Endodermal cell (in vitro differentiated cells): ENCODE data around the gene CHAF1A. TPM values are rescaled to one million over a fixed set of nuclear protein-coding genes. Genes with fewer than 3 reads are reported as not detected.

ENCODE experiments used
- DNase-seq: peaks from one replicate; pipeline ENCODE4 v3.0.0-alpha.2; 2017
- H3K27ac ChIP-seq: 2 replicates; pipeline ENCODE4 v1.5.1; 2013; ENCODE audit warnings: mild to moderate bottlenecking, low read depth, low read length, moderate library complexity
- H3K27me3 ChIP-seq: 2 replicates; pipeline ENCODE4 v1.6.1; 2013; ENCODE audit warnings: mild to moderate bottlenecking, low read length, moderate library complexity; ENCODE audit not compliant: insufficient read depth, control insufficient read depth, poor library complexity, severe bottlenecking
- H3K36me3 ChIP-seq: 2 replicates; pipeline ENCODE4 v1.7.0; 2013; ENCODE audit warnings: mild to moderate bottlenecking, low read length, moderate library complexity; ENCODE audit not compliant: control insufficient read depth, insufficient read depth
- H3K4me1 ChIP-seq: one replicate; pipeline ENCODE4 v1.7.0; 2013; ENCODE audit warnings: low read length; ENCODE audit not compliant: control insufficient read depth, insufficient read depth
- H3K4me3 ChIP-seq: 2 replicates; pipeline ENCODE4 v1.5.1; 2013; ENCODE audit warnings: mild to moderate bottlenecking, low read length, moderate library complexity
- H3K9ac ChIP-seq: 2 replicates; pipeline ENCODE4 v1.6.1; 2013; ENCODE audit warnings: mild to moderate bottlenecking, low read length, moderate library complexity; ENCODE audit not compliant: poor library complexity, severe bottlenecking; ENCODE audit errors: extremely low read depth
- H3K9me3 ChIP-seq: 2 replicates; pipeline ENCODE4 v1.6.1; 2013; ENCODE audit warnings: mild to moderate bottlenecking, low read length, moderate library complexity; ENCODE audit not compliant: control insufficient read depth
- H3K27ac Mint-ChIP-seq: 2 replicates; pipeline ENCODE4 v1.8.0; 2020; ENCODE audit warnings: mixed read lengths
- H3K27me3 Mint-ChIP-seq: 2 replicates; pipeline ENCODE4 v1.8.0; 2021; ENCODE audit warnings: mild to moderate bottlenecking, mixed read lengths; ENCODE audit not compliant: insufficient read depth
- H3K36me3 Mint-ChIP-seq: 2 replicates; pipeline ENCODE4 v1.8.0; 2020; ENCODE audit warnings: low read depth, mixed read lengths
- H3K4me1 Mint-ChIP-seq: 2 replicates; pipeline ENCODE4 v1.8.0; 2020; ENCODE audit warnings: mixed read lengths
- H3K4me3 Mint-ChIP-seq: 2 replicates; pipeline ENCODE4 v1.8.0; 2020; ENCODE audit warnings: mild to moderate bottlenecking, moderate library complexity, mixed read lengths
- H3K9me3 Mint-ChIP-seq: 2 replicates; pipeline ENCODE4 v1.8.0; 2020; ENCODE audit warnings: mild to moderate bottlenecking, mixed read lengths
- CTCF ChIP-seq: fragments of 200-600 bp; sonication (generic); conservative IDR thresholded peaks from 2 replicates; pipeline ENCODE4 v1.5.0; 2021; ENCODE audit warnings: antibody characterized with exemption, mild to moderate bottlenecking
- WGBS, 2 experiments: methylation state at CpG; one replicate each; pipeline versions ENCODE4 v1.1.5 to v1.1.7; 2013; ENCODE audit warnings: missing lambda C conversion rate in 2 of 2, mixed read lengths in 1 of 2; ENCODE audit not compliant: insufficient coverage in 1 of 2, insufficient read length in 1 of 2; 5-methylcytosine and 5-hydroxymethylcytosine counted together
- total RNA-seq, 2 donors: library from RNA; stranded (reverse); fragmentation: NEBNext Ultra II Directional in 1 of 2; extraction: Animal tissue kit (Norgen Biotek cat#: 25700) in 1 of 2; gene quantifications; 2 replicates in 1 of 2; 3 replicates in 1 of 2; pipeline ENCODE4 v1.2.1, GENCODE V29; 2021

Gene CHAF1A
- total RNA-seq, 2 donors from 2014 or later: 70.7 to 76.9 TPM

- peaks cover 7% of the 10 kb centered on the region for H3K4me1 Mint-ChIP-seq
- 2 to 4% methylated on average over 10 to 28 of the region's 53 CpGs for WGBS, 2 experiments
- H3K4me3 ChIP-seq: peak overlapping the region; percentile 97
- DNase-seq: peak; percentile 90
- peaks cover 10% of the 10 kb centered on the region for H3K36me3 ChIP-seq
- peaks cover 5% of the 10 kb centered on the region for H3K36me3 Mint-ChIP-seq
- H3K4me3 Mint-ChIP-seq: peak overlapping the region; percentile 79
- H3K27ac Mint-ChIP-seq: peak overlapping the region; percentile 97
- no peaks in the 10 kb centered on the region for H3K27me3 ChIP-seq
- peak overlapping the region; percentile 89 for H3K9ac ChIP-seq
- H3K4me1 ChIP-seq: no peaks in the 10 kb centered on the region
- H3K9me3 Mint-ChIP-seq: no peaks in the 10 kb centered on the region
- peak overlapping the region; percentile 93 for H3K27ac ChIP-seq
- H3K27me3 Mint-ChIP-seq: no peaks in the 10 kb centered on the region
- TF ChIP-seq CTCF: no peak
- H3K9me3 ChIP-seq: no peaks in the 10 kb centered on the region
These were observed 54.6 kb downstream of the CHAF1A start for GRCh38 chr19:4456843-4457653.

GRCh38 chr19:4457654-4458395 lies 55.4 kb downstream of the CHAF1A start, which contains the start of gene UBXN6:
UBXN6 (minus strand) TSS chr19:4457794; CDS start chr19:4457697, 97 bp downstream.
- no peaks in the 10 kb centered on the region for H3K9me3 ChIP-seq
- no peaks in the 10 kb centered on the region for H3K4me1 ChIP-seq
- peak within 1 kb of the TSS; percentile 97 for H3K4me3 ChIP-seq
- TF ChIP-seq CTCF: no peak
- peak within 1 kb of the TSS; percentile 79 for H3K4me3 Mint-ChIP-seq
- H3K36me3 Mint-ChIP-seq: peaks cover 5% of the 10 kb centered on the region
- WGBS, 2 experiments: 18 to 48% methylated on average over 16 to 48 of the region's 52 CpGs
- no peaks in the 10 kb centered on the region for H3K9me3 Mint-ChIP-seq
- peaks cover 3% of the 10 kb centered on the region for H3K36me3 ChIP-seq
- peak; percentile 100 for DNase-seq
- H3K27ac Mint-ChIP-seq: peak within 1 kb of the TSS; percentile 97
- no peaks in the 10 kb centered on the region for H3K27me3 ChIP-seq
- peak within 1 kb of the TSS; percentile 93 for H3K27ac ChIP-seq
- H3K9ac ChIP-seq: peak within 1 kb of the TSS; percentile 89
- peaks cover 7% of the 10 kb centered on the region for H3K4me1 Mint-ChIP-seq
- no peaks in the 10 kb centered on the region for H3K27me3 Mint-ChIP-seq

GRCh38 chr19:4464815-4465581 lies 62.6 kb downstream of the CHAF1A start:
- no peaks in the 10 kb centered on the region for H3K27me3 Mint-ChIP-seq
- TF ChIP-seq CTCF: no peak
- H3K4me3 Mint-ChIP-seq: no peak overlapping the region
- H3K9ac ChIP-seq: no peak overlapping the region
- no peaks in the 10 kb centered on the region for H3K9me3 ChIP-seq
- no peaks in the 10 kb centered on the region for H3K36me3 Mint-ChIP-seq
- WGBS, 2 experiments: 91 to 92% methylated on average over 1 to 8 of the region's 8 CpGs
- no peak overlapping the region for H3K27ac Mint-ChIP-seq
- H3K27ac ChIP-seq: no peak overlapping the region
- H3K4me1 Mint-ChIP-seq: no peaks in the 10 kb centered on the region
- no peaks in the 10 kb centered on the region for H3K36me3 ChIP-seq
- no peaks in the 10 kb centered on the region for H3K4me1 ChIP-seq
- H3K4me3 ChIP-seq: no peak overlapping the region
- no peaks in the 10 kb centered on the region for H3K9me3 Mint-ChIP-seq
- no peak for DNase-seq
- no peaks in the 10 kb centered on the region for H3K27me3 ChIP-seq
